ENCODE measurements around the gene BSND. TPM values are rescaled to one million over a fixed set of nuclear protein-coding genes. Genes with fewer than 3 reads are reported as not detected.
"Not testable (repeated sequence)": the region's sequence is repeated elsewhere in the genome, so short reads cannot be mapped to it uniquely, and the experiment has no call there.

BSND gene
- total RNA-seq, 1 donor from 2014 or later, result not detected

- intact Hi-C loops (cut with micrococcal nuclease), result no loop called here
Measured at GRCh38 chr1:55015731-55016620, 17.2 kb downstream of the BSND start.

GRCh38 chr1:55018395-55018794 is 19.7 kb downstream of the BSND start:
- intact Hi-C loops (cut with micrococcal nuclease), result no loop called here

DNA sequence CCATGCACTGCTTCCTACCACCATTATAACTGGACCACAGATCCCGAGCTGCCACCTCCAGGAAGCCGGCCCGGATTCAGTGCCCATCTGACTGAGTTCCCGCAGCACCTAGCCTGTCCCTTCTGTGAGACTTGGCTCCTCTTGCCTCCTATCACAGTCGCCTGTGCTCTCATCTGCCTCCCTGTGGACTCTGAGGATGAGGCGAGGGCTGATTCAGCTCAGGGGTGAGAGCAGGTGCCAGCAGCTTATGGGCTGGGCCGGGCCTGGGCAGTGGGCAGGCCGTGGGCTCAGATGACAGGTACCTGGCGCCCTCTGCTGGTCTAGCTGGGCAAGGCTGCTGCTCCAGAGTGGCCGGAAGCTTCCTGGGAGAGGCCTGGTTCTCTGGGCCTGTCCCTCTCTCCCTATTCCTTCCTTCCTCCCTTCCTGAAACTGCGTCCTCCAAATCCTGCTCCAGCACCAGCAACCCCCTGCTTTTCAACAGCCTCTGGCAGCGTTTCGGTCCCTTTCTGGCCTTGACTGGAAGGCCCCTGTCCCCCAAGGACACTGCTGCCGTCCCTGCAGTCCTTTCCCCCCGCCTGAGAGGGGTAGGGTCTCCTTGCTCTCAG is 23.3 kb downstream of the BSND start:
- intact Hi-C loops (cut with micrococcal nuclease), result loop anchor here (1.0 to 5.0 kb wide), 3 partner anchors 72 to 1825 kb away; partner anchors contain the start of gene CPT2

DNA sequence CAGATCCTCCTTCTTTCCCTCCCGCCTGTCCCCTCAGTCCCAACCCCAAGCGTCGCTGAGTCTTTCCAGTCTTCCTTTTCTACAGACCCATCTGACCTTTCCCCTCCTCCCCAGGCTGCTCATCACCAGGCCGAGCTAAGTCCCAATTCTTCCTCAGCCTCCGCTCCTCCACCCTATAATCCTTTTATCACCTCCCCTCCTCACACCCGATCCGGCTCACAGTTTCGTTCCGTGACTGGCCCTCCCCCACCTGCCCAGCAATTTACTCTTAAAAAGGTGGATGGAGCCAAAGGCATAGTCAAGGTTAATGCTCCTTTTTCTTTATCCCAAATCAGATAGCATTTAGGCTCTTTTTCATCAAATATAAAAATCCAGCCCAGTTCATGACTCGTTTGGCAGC is 25.4 kb downstream of the BSND start:
- intact Hi-C loops (cut with micrococcal nuclease), result loop anchor here (5.0 kb wide), 1 partner anchor 1827 kb away; the partner anchor contains the start of gene CPT2

DNA sequence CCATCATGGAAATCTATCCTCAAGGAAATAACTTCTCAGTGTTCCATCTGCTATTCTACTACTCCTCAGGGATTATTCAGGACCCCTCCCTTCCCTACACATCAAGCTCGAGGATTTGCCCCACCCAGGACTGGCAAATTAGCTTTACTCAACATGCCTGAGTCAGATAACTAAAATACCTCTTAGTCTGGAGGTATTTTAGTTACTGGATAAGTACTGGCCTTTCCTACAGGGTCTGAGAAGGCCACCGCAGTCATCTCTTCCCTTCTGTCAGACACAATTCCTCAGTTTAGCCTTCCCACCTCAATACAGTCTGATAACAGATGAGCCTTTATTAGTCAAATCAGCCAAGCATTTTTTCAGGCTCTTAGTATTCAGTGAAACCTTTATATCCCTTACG is 27.9 kb downstream of the BSND start:
- intact Hi-C loops (cut with micrococcal nuclease), result not testable (repeated sequence)

- intact Hi-C loops (cut with micrococcal nuclease), result not testable (repeated sequence)
Measured at GRCh38 chr1:55031098-55031497, 32.4 kb downstream of the BSND start.

- intact Hi-C loops (cut with micrococcal nuclease), result no loop called here
Measured at GRCh38 chr1:55033265-55033614, 34.5 kb downstream of the BSND start.

DNA sequence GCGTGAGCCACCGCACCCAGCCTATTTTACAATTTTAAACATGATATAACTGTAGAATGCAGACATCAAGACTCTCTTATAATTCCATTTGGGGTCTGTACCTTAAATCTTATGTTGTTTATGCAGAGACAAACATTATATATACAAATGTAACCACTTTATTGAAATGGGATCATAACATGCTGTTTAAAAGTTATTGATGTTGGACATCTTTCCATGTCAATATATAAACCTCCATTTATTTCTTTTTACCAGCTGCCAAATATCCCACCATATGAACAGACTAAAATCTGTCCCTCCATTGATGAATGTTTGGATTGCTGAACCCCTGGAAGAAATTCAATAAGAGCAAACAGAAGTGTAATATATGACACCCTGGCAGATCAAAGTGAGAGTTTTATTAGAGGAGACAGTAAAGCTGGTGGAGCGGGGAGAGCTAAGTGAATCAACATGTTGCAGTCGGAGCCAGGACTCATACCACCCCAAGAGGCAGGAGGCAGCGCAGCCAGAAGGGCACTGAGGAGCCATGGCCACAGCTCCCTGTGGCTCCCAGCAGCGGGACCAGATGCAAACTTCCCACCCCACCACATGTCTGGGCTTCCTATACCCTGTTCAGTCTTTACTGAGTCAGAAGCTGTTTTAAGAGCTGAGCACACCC is 35.9 kb downstream of the BSND start:
- intact Hi-C loops (cut with micrococcal nuclease), result no loop called here

DNA sequence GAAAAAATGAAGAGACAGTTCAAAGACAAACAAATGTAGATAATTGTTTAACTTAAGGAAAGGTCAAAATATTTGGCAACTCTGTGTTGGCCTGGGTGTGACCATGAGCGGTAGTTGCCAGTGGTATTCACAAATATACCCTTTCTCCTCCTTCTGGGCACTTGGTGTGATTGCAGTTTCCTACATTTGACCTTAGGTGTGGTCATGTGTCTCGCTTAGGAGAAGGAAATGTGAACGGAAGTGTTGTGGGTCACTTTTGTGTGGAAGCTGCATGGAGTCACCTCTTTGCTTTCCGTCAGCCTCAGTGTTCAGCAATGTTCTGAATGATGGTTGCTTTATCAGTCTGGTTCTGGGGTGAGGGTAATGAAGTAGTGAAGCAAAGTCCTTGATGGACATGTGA is 37.2 kb downstream of the BSND start:
- intact Hi-C loops (cut with micrococcal nuclease), result no loop called here

GRCh38 chr1:55037733-55038551 is 39.2 kb downstream of the BSND start:
- intact Hi-C loops (cut with micrococcal nuclease), result no loop called here

GRCh38 chr1:55038552-55038838 is 39.8 kb downstream of the BSND start:
- intact Hi-C loops (cut with micrococcal nuclease), result no loop called here

DNA sequence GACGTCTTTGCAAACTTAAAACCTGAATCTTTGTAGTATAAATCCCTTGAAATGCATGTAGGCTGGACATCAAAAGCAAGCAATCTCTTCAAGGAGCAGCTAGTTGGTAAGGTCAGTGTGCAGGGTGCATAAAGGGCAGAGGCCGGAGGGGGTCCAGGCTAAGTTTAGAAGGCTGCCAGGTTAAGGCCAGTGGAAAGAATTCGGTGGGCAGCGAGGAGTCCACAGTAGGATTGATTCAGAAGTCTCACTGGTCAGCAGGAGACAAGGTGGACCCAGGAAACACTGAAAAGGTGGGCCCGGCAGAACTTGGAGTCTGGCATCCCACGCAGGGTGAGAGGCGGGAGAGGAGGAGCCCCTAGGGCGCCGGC is 40.2 kb downstream of the BSND start:
- intact Hi-C loops (cut with micrococcal nuclease), result no loop called here

DNA sequence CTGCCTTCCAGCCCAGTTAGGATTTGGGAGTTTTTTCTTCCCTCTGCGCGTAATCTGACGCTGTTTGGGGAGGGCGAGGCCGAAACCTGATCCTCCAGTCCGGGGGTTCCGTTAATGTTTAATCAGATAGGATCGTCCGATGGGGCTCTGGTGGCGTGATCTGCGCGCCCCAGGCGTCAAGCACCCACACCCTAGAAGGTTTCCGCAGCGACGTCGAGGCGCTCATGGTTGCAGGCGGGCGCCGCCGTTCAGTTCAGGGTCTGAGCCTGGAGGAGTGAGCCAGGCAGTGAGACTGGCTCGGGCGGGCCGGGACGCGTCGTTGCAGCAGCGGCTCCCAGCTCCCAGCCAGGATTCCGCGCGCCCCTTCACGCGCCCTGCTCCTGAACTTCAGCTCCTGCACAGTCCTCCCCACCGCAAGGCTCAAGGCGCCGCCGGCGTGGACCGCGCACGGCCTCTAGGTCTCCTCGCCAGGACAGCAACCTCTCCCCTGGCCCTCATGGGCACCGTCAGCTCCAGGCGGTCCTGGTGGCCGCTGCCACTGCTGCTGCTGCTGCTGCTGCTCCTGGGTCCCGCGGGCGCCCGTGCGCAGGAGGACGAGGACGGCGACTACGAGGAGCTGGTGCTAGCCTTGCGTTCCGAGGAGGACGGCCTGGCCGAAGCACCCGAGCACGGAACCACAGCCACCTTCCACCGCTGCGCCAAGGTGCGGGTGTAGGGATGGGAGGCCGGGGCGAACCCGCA is 40.8 kb downstream of the BSND start, which contains the start of gene PCSK9:
TSS of gene PCSK9 (plus strand) at position 207 of the 741 bp plus-strand sequence. CDS start at position 497, 290 bp downstream.
- intact Hi-C loops (cut with micrococcal nuclease), result no loop called here

DNA sequence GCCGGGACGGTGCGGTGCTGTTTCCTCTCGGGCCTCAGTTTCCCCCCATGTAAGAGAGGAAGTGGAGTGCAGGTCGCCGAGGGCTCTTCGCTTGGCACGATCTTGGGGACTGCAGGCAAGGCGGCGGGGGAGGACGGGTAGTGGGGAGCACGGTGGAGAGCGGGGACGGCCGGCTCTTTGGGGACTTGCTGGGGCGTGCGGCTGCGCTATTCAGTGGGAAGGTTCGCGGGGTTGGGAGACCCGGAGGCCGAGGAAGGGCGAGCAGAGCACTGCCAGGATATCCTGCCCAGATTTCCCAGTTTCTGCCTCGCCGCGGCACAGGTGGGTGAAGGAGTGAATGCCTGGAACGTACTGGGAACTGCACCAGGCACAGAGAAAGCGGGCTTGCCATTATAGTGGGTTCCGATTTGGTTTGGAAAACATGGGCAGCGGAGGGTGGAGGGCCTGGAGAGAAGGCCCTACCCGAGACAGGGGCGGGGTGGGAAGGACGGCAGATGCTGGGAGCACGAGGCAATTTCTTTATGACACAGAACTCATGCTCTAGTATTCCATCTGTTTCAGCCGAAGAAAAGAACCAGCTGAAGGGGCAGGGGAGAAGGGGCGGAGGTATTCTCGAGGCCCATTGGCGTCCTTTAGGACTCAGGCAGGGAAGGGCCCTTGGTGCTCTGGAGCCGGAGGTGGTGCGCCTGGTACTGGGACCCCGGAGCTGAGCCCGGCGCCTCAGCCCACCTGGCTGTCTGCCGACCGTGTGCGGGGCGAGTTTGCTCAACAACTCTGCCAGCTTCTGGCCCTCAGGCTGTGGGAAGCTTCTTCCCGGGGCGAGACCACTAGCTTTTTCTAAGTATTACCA is 41.6 kb downstream of the BSND start:
- intact Hi-C loops (cut with micrococcal nuclease), result no loop called here

- intact Hi-C loops (cut with micrococcal nuclease), result no loop called here
Measured at GRCh38 chr1:55040933-55041494, 42.3 kb downstream of the BSND start.

GRCh38 chr1:55041613-55042012 is 42.9 kb downstream of the BSND start:
- intact Hi-C loops (cut with micrococcal nuclease), result no loop called here

DNA sequence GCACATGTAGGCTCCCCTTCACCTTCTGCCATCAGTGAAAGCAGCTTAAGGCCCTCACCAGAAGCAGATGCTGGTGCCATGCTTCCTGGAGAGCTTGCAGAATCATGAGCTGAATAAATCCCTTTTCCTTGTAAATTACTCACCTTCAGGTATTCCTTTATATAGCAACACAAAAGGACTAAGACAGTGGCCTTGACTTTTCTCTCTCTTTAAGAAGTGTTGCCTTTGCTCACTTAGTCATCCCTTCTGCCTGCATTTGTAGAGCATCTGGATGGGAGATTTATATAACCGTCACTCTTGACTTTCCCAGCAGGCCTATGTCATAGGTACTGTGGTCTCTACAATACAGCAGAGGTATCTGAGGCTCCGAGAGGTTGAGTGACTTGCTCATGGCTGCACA is 44.3 kb downstream of the BSND start:
- intact Hi-C loops (cut with micrococcal nuclease), result no loop called here

DNA sequence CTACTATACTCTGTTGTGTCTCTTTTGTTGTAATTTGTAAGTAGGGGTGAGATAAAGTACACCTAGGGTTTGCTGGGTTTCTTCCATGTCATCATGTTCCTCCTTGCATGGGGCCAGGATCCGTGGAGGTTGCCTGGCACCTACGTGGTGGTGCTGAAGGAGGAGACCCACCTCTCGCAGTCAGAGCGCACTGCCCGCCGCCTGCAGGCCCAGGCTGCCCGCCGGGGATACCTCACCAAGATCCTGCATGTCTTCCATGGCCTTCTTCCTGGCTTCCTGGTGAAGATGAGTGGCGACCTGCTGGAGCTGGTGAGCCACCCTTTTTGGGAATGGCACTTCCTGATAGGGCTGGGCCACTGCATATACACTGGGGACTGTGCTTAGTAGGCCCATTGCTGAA is 45.0 kb downstream of the BSND start:
- intact Hi-C loops (cut with micrococcal nuclease), result no loop called here

DNA sequence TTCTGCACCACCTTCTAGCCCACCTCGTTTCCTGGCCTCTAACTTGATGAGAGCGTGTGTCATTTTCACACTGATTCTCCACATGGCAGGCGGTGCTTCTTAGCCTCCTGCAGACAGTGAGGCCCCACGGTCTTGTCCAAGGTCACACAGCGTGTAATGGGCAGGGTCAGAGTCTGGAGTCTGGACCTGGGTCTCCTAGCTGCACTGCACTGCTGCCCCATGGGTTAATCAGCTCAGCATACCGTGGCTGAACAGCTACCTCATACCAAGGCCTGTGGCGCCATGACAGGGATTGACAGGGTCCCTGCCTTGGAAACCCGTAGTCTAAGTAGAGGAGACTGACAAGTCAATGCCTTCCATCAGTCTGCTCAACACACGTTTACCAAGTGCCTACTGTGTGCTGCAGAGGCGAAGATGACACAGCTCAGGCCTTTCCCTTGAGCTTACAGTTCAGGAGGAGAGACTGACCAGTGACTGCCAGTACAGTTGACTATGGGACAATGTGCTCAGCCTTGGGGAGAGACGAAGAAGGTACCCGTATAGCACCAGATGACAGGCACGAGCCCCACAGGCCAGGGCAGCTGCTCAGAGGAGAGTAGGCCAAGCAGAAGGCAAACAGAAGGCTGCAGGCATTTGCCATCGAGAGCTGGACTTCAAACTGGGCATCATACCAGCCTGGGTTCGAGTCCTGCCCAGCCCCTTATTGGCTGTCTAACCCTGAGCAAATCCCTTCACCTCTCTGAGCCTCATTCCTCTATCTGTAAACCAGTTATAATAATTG is 46.1 kb downstream of the BSND start:
- intact Hi-C loops (cut with micrococcal nuclease), result no loop called here

All from T-helper 1 cell treated with Interleukin-12 subunit alpha and Interleukin-12 subunit beta and Interleukin-4 antibody, amounts not matched to agents 30 ng/mL and 1 ng/mL, for 36 hours (primary cell).